AG10803 (cell line): ENCODE measurements around the gene DUSP1.

ENCODE experiments used
- DNase-seq: peaks from one replicate; pipeline ENCODE4 v3.0.0; 2010; ENCODE audit warnings: low read depth
- H3K4me3 ChIP-seq: 2 replicates; pipeline ENCODE4 v1.5.1; 2011; ENCODE audit warnings: mild to moderate bottlenecking, low read length, control low read depth
- CTCF ChIP-seq: conservative IDR thresholded peaks from 2 replicates; pipeline ENCODE4 v1.5.1; 2011; ENCODE audit warnings: mild to moderate bottlenecking, low read length, control low read depth, inconsistent platforms

The DUSP1 gene

DNA sequence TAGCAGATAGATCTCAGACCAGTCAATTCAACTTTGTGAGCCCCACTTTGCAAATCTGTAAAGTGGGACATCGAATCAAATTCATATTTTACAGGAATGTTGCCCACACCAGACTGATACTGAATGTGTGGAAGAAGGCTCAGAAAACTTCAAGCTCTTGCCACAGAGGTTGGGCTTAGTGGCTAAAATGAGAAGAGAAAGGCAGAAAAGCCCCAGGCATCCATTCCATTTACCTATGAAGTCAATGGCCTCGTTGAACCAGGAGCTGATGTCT lies 1.7 kb downstream of the DUSP1 start:
- peak overlapping the region; percentile 93 for H3K4me3 ChIP-seq
- TF ChIP-seq CTCF, result no peak
- no peak for DNase-seq

DNA sequence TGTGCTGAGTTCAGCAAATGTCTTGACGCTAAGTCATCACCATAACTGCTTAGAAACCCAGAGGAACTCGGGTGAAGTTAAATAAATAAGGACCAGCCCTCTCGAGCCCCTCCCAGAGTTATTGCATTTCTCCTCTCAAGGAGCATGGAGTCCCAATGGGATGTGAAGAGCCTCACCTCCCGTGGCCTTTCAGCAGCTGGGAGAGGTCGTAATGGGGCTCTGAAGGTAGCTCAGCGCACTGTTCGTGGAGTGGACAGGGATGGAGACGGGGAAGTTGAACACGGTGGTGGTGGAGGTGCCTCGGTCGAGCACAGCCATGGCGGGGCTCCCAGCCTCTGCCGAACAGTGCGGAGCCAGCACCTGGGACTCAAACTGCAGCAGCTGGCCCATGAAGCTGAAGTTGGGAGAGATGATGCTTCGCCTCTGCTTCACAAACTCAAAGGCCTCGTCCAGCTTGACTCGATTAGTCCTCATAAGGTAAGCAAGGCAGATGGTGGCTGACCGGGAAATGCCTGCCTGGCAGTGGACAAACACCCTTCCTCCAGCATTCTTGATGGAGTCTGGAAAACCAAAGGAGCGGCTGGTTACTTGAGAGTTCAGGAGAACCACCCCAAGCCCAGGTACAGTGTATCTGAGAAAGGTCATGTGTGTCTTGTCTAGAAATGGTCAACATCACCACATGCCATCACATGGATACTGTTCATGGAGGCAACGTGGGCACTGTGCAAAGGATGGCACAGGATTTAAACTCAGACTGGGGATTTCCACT lies 2.2 kb downstream of the DUSP1 start:
- DNase-seq, result peak; percentile 74
- peak overlapping the region; percentile 93 for H3K4me3 ChIP-seq
- TF ChIP-seq CTCF, result no peak

DNA sequence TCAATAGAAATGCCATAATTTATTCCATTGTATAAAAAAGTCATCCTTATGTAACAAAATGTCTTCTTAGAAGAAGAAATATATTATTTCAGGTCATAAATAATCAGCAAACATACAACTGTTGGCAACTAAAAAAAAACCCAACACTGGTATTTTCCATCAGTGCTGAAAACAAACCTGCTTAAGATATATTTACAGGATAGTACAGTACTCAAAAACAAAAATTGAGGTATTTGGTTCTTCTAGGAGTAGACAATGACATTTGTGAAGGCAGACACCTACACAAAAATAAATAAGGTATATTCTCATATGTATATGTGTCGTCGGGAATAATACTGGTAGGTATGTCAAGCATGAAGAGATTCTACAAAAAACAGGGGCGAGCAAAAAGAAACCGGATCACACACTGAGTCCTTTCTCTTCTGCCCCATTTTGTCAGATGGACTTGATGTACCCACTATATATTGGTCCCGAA lies 2.9 kb downstream of the DUSP1 start:
- no peak for TF ChIP-seq CTCF
- H3K4me3 ChIP-seq, result peak overlapping the region; percentile 93
- no peak for DNase-seq

DNA sequence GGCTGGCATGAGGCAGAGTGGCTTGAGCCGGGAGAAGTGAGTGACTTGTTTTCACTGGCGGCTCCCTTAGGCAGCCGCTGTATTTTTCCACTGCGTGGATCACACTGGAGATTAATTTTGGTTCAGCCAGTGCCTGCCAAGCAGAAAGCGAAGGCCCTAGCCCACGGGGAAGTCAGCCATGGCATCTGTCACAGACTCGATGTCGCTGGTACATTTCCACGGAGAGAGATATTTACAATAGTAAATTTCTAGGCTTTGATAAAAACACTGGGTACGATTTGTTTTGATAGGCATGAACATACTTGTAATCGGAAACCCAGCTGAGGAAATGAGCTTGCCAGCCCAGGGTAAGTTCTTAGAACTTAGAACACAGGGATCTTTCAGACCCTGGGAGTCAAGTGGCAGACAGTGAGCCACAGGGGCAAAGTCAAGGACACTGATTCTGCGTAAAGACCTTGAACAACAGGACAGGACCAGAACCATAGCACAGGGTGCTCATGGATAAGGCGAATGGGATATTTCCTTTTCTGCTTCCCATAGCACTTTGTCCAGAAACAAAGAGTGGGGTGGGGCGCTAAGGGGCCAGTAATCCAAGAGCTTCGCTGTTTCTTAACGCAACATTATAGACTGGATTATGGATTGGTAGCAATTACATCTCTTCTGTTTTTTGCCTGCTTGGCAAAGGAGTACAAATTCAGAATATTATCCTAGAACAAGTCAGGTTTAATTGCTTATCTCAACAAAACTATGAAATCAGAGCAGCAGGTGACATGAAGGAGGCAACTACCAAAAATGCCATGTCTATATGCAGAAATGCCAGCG lies 4.5 kb downstream of the DUSP1 start:
- no peak for TF ChIP-seq CTCF
- H3K4me3 ChIP-seq, result peak overlapping the region; percentile 93
- DNase-seq, result peak; percentile 84

DNA sequence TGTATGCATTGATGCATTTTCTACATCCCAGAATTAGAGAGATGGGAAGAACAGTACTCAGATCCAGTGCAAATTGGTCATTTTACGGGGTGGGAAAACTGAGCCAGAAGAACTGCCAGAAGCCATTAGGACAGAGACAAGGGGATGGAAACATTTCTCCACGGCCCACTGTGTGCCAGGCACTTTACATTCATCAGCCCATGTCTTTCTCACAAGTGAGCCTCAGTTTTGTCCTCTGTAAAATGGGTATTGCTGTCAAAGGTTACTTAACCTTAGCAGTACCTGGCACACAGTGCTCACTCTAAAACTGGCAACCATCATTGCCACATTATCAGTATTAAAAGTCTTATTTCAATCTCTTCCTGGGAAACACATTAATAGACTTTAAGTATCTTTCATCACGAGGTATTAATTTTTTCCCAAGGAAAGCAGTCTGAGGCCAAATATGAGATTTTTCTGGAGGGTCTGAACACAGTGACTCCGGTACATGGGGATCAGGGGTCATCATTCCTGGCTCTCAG lies 5.2 kb downstream of the DUSP1 start:
- TF ChIP-seq CTCF, result no peak
- DNase-seq, result no peak
- H3K4me3 ChIP-seq, result peak overlapping the region; percentile 93

DNA sequence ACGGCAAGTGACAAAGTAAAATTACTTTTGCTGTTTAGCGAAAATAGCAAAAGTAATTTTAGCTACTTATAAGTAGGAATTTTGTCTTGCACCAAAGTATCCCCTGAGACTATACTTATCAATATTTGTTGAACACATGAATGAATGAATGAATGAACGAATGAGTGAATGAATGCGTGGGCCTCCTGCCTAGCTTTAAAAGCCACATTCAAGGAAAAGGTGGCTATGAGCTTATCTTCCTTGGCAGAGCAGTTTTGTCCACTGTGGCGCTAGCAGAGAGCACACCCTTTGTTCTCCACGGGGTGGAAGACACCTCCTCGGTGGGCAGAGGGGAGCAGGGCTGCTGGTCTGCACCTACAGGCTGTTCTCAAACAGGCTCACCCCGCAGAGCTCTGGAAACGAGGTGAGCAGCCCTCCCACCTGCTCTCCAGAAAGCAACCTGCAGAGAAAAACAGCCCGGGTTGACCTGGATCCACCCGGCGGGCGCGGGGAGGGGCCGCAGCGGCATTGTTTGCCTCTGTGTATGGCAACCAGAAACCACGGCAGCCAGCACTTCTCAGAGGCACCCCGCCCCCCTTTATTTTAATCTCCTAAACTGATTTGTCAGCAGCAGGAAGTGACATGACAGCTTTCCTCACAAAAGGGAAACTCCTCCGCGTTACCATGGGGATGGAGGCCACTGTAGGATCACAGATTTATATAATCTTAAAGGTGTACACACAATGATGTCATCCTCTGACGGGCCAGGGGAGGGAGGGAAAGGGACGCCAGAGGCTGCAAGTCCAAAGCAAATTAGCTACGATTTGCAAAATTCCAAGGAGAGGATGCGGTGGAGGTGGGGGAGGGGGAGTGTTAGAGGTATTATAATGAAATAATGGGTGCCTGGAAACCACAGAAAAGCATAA lies 5.9 kb downstream of the DUSP1 start:
- DNase-seq, result peak; percentile 99
- no peak for TF ChIP-seq CTCF
- H3K4me3 ChIP-seq, result peak overlapping the region; percentile 54
